GM12878 (cell line): ENCODE measurements around the gene SSBP3. TPM values are rescaled to one million over a fixed set of nuclear protein-coding genes. Genes with fewer than 3 reads are reported as not detected.

Source experiments
- ATAC-seq: fragments of 200-7000 bp; cut with Tn5 transposase; 3 replicates; pipeline ENCODE4 v1.9.1; 2020; ENCODE audit warnings: mild to moderate bottlenecking, moderate library complexity
- BruUV-seq: library from RNA; stranded (reverse); fragments of 400-500 nt; replicated peaks from 2 replicates; lab custom pipeline; 2021; lab: Mats Ljungman, UMichigan
- CTCF ChIA-PET: fragments of 300-600 bp; sonication (Branson Sonifier 250); formaldehyde crosslinking; extraction: SDS; loops from one replicate; lab custom pipeline; 2021; ENCODE audit warnings: inconsistent platforms; lab: Yijun Ruan, JAX
- POLR2A ChIA-PET: fragments of 350-600 bp; formaldehyde crosslinking; extraction: SDS; loops from one replicate; lab custom pipeline; 2021; ENCODE audit warnings: inconsistent platforms; lab: Charles Lee
- RAD21 ChIA-PET: fragments of 300-600 bp; sonication (Branson Sonifier 250); formaldehyde crosslinking; loops from one replicate; lab custom pipeline; 2023; ENCODE audit warnings: antibody characterized with exemption; ENCODE audit not compliant: unreplicated experiment; lab: Charles Lee
- SMC1A ChIA-PET: fragments of 300-600 bp; sonication (Branson Sonifier 250); formaldehyde crosslinking; loops from one replicate; lab custom pipeline; 2023; ENCODE audit not compliant: unreplicated experiment, uncharacterized antibody; lab: Charles Lee
- DNase-seq: peaks from one replicate; pipeline ENCODE4 v3.0.0-alpha.2; 2011; ENCODE audit warnings: low read depth, low spot score
- FAIRE-seq: peaks from 3 replicates; lab custom pipeline; 2011; peaks lifted over from hg19 to GRCh38; lab: Jason Lieb, UNC
- H2AFZ ChIP-seq: 2 replicates; pipeline ENCODE4 v1.6.0; 2011; ENCODE audit warnings: low read depth, low read length, control low read depth; ENCODE audit not compliant: control insufficient read depth
- H3K27ac ChIP-seq: 2 replicates; pipeline ENCODE4 v1.5.1; 2011; ENCODE audit warnings: control low read depth; ENCODE audit not compliant: control insufficient read depth, insufficient read depth
- H3K27me3 ChIP-seq, 2 experiments: replicated peaks in 1 of 2; 2 replicates each; pipeline versions ENCODE4 v1.6.0 to v1.6.1; 2011; ENCODE audit warnings: low read length in 1 of 2; ENCODE audit not compliant: control insufficient read depth in 2 of 2, insufficient read depth in 2 of 2
- H3K36me3 ChIP-seq, 2 experiments: 2 replicates each; pipeline ENCODE4 v1.5.1; 2011; ENCODE audit warnings: low read length in 1 of 2; ENCODE audit not compliant: control insufficient read depth in 2 of 2, insufficient read depth in 2 of 2
- H3K4me1 ChIP-seq: 2 replicates; pipeline ENCODE4 v1.6.1; 2011; ENCODE audit warnings: mild to moderate bottlenecking, low read length, moderate library complexity, mixed read lengths; ENCODE audit not compliant: control insufficient read depth, insufficient read depth
- H3K4me2 ChIP-seq: 2 replicates; pipeline ENCODE4 v1.6.0; 2011; ENCODE audit warnings: control low read depth; ENCODE audit not compliant: control insufficient read depth, insufficient read depth
- H3K4me3 ChIP-seq: fragments of 200-600 bp; sonication (generic); 2 replicates; pipeline ENCODE4 v1.5.1; 2016
- H3K79me2 ChIP-seq: 2 replicates; pipeline ENCODE4 v1.6.0; 2011; ENCODE audit warnings: low read length; ENCODE audit not compliant: control insufficient read depth, insufficient read depth
- H3K9ac ChIP-seq: 2 replicates; pipeline ENCODE4 v1.8.0; 2011; ENCODE audit warnings: low read length, control low read depth, mixed read lengths; ENCODE audit not compliant: control insufficient read depth, insufficient read depth
- H3K9me3 ChIP-seq: replicated peaks from 3 replicates; pipeline ENCODE4 v1.5.1; 2011; ENCODE audit warnings: mild to moderate bottlenecking, low read length; ENCODE audit not compliant: control insufficient read depth, insufficient read depth
- H4K20me1 ChIP-seq: 2 replicates; pipeline ENCODE4 v1.6.0; 2011; ENCODE audit not compliant: control insufficient read depth, insufficient read depth
- BCL3 ChIP-seq: IDR thresholded peaks from 2 replicates; pipeline ENCODE4 v1.6.1; 2011; ENCODE audit warnings: borderline replicate concordance, low read depth, mild to moderate bottlenecking, moderate library complexity, low read length; ENCODE audit not compliant: insufficient read depth, poor library complexity, severe bottlenecking
- CREB1 ChIP-seq: IDR thresholded peaks from 2 replicates; pipeline ENCODE4 v1.6.1; 2012; ENCODE audit warnings: low read depth, mild to moderate bottlenecking, inconsistent platforms
- CREM ChIP-seq: IDR thresholded peaks from 2 replicates; pipeline ENCODE4 v1.6.1; 2014; ENCODE audit warnings: antibody characterized with exemption, low read depth
- EED ChIP-seq: sonication (generic); IDR thresholded peaks from 2 replicates; pipeline ENCODE4 v1.6.1; 2016; ENCODE audit warnings: antibody characterized with exemption, low read depth
- EP300 ChIP-seq, 2 experiments: fragments of 150-350 bp in 1 of 2; IDR thresholded peaks; 2 replicates each; pipeline ENCODE4 v1.6.1; 2011 to 2012; ENCODE audit warnings: low read depth in 2 of 2, low read length in 2 of 2, borderline replicate concordance in 1 of 2, improper control_type of control experiment in 1 of 2, inconsistent platforms in 1 of 2; ENCODE audit not compliant: control insufficient read depth in 1 of 2
- ESRRA ChIP-seq: IDR thresholded peaks from 2 replicates; pipeline ENCODE4 v1.6.1; 2012; ENCODE audit warnings: mild to moderate bottlenecking, low read length, improper control_type of control experiment
- FOS ChIP-seq: IDR thresholded peaks from 3 replicates; pipeline ENCODE4 v1.6.1; 2011; ENCODE audit warnings: borderline replicate concordance; ENCODE audit not compliant: insufficient read length; ENCODE audit errors: extremely low read depth
- KDM1A ChIP-seq: fragments of 200-600 bp; sonication (generic); IDR thresholded peaks from 2 replicates; pipeline ENCODE4 v1.6.1; 2016; ENCODE audit warnings: borderline replicate concordance
- MYB ChIP-seq: fragments of 150-350 bp; IDR thresholded peaks from 2 replicates; pipeline ENCODE4 v1.6.1; 2014; ENCODE audit warnings: mild to moderate bottlenecking, low read depth, low read length, borderline replicate concordance
- NFYB ChIP-seq: IDR thresholded peaks from 2 replicates; pipeline ENCODE4 v1.6.1; 2011; ENCODE audit warnings: low read depth, mild to moderate bottlenecking, low read length, improper control_type of control experiment, moderate library complexity; ENCODE audit not compliant: insufficient read depth
- NRF1 ChIP-seq: conservative IDR thresholded peaks from 2 replicates; pipeline ENCODE4 v1.6.1; 2011; ENCODE audit warnings: mild to moderate bottlenecking, low read depth, low read length, improper control_type of control experiment
- PAX8 ChIP-seq: fragments of 450-650 bp; IDR thresholded peaks from 2 replicates; pipeline ENCODE4 v1.6.1; 2017; ENCODE audit warnings: mild to moderate bottlenecking, moderate library complexity
- RUNX3 ChIP-seq: IDR thresholded peaks from 2 replicates; pipeline ENCODE4 v1.6.1; 2012; ENCODE audit warnings: low read length, inconsistent platforms
- SKIL ChIP-seq: fragments of 450-650 bp; IDR thresholded peaks from 2 replicates; pipeline ENCODE4 v1.6.1; 2017; ENCODE audit warnings: mild to moderate bottlenecking, low read depth, inconsistent platforms; ENCODE audit not compliant: poor library complexity, severe bottlenecking
- YBX1 ChIP-seq: fragments of 450-650 bp; IDR thresholded peaks from 2 replicates; pipeline ENCODE4 v1.6.1; 2016; ENCODE audit warnings: antibody characterized with exemption
- ZBTB4 ChIP-seq: fragments of 450-650 bp; formaldehyde crosslinking; IDR thresholded peaks from 2 replicates; pipeline ENCODE4 v1.4.0; 2022; ENCODE audit warnings: mild to moderate bottlenecking, moderate library complexity
- ZNF274 ChIP-seq: IDR thresholded peaks from one replicate; pipeline ENCODE4 v1.8.0; 2011; ENCODE audit not compliant: insufficient read length, insufficient read depth
- ZZZ3 ChIP-seq: IDR thresholded peaks from 2 replicates; pipeline ENCODE4 v1.6.1; 2011; ENCODE audit warnings: low read depth; ENCODE audit not compliant: control insufficient read depth, insufficient read length
- WGBS: methylation state at CpG from one replicate; pipeline ENCODE4 v1.1.6; 2016; ENCODE audit warnings: low lambda C conversion rate; ENCODE audit not compliant: insufficient replicate concordance, insufficient coverage; ENCODE audit errors: missing lambda C conversion rate; 5-methylcytosine and 5-hydroxymethylcytosine counted together
- in situ Hi-C: fragments of 300-500 bp; cut with MboI; formaldehyde crosslinking; loops from 9 replicates; pipeline ENCODE4 v1.14.3; 2018; ENCODE audit warnings: mixed read lengths
- intact Hi-C: fragments of 100-400 bp; cut with micrococcal nuclease; formaldehyde crosslinking; loops from one replicate; pipeline ENCODE4 v1.14.2; 2022; ENCODE audit not compliant: unreplicated experiment
- polyA plus RNA-seq, 11 experiments: library from polyadenylated mRNA; depleted of rRNA in 4 of 11; unstranded in 6 of 11; stranded (reverse) in 5 of 11; fragments of >200 nt; fragmentation: Nextera tagmentation in 4 of 11; fragmentation: Illumina TruSeq in 1 of 11; extraction: Ambion mirVana in 4 of 11; extraction: Trizol in 1 of 11; gene quantifications; 1 replicate in 1 of 11; 2 replicates in 10 of 11; pipeline versions ENCODE4 v1.2.1 to v1.2.3, GENCODE V29; 2011 to 2016; ENCODE audit warnings: inconsistent platforms in 2 of 11, missing spikeins in 2 of 11, low read depth in 1 of 11
- total RNA-seq, 4 experiments: library from RNA; depleted of rRNA in 3 of 4; stranded (reverse); fragments of >200 nt in 3 of 4; fragmentation: Illumina TruSeq in 1 of 4; extraction: Trizol in 1 of 4; gene quantifications; 2 replicates each; pipeline versions ENCODE4 v1.2.1 to v1.2.3, GENCODE V29; 2013 to 2021

SSBP3 gene
- total and polyA plus RNA-seq, 10 of the 15 experiments (the other 5 are each of a cell fraction or from before 2014, with no cell fraction given): 4.1 to 51.7 (median 17.1) TPM

GRCh38 chr1:54348700-54349021, 57.5 kb downstream of the SSBP3 start:
- BruUV-seq: no TSS peak
- ChIA-PET SMC1A (no interaction called here), RAD21 (no interaction called here), CTCF (interaction anchor here (0.6 kb wide), 1 partner anchor 21 kb away, joined by 3 read pairs; no protein-coding TSS in a partner anchor), POLR2A (no interaction called here)
- Histone ChIP-seq H4K20me1 (no peaks in the 10 kb centered on the region), H2AFZ (no peak overlapping the region), H3K79me2 (peaks cover 4% of the 10 kb centered on the region), H3K27me3 (no peaks in the 10 kb centered on the region), H3K4me1 (no peaks in the 10 kb centered on the region), H3K9me3 (no peaks in the 10 kb centered on the region), H3K36me3 (no peaks in the 10 kb centered on the region; a peak in 1 of 4 replicates), H3K27ac (no peak overlapping the region), H3K4me3 (no peak overlapping the region), H3K9ac (no peak overlapping the region), H3K4me2 (no peak overlapping the region)
- DNase-seq: no peak
- no peak for TF ChIP-seq EP300 (IDR thresholded peaks at IDR 0.05; ENCODE audit: borderline replicate concordance in 1 of 2, control insufficient read depth in 1 of 2, low read depth in 2 of 2, low read length in 2 of 2)
- no peak for TF ChIP-seq FOS
- TF ChIP-seq CREM: no peak
- no peak for TF ChIP-seq KDM1A
- no peak for TF ChIP-seq BCL3
- no peak for TF ChIP-seq ZZZ3
- TF ChIP-seq NRF1: no peak
- no peak for TF ChIP-seq ZNF274
- TF ChIP-seq YBX1: no peak
- TF ChIP-seq EED: no peak
- TF ChIP-seq ZBTB4 (CRISPR knock-in tag): no peak
- no peak for TF ChIP-seq SKIL
- TF ChIP-seq PAX8: no peak
- no peak for TF ChIP-seq RUNX3
- TF ChIP-seq ESRRA: no peak
- TF ChIP-seq CREB1: no peak
- TF ChIP-seq NFYB: no peak
- TF ChIP-seq MYB: no peak
- no peak for ATAC-seq
- in situ Hi-C loops: no loop called here
- no peak for FAIRE-seq
- 85% methylated on average over 5 of the region's 5 CpGs for WGBS
- intact Hi-C loops: no loop called here
